ENCODE data around the gene SRP72. TPM values are rescaled to one million over a fixed set of nuclear protein-coding genes. Genes with fewer than 3 reads are reported as not detected.

The SRP72 gene
- total and polyA plus RNA-seq, 2 of the 8 experiments (the other 6 are each of a cell fraction or from before 2014, with no cell fraction given) = 37.7 to 144 TPM

GRCh38 chr4:56464581-56464980 is 2.8 kb upstream of the SRP72 start:
- Histone ChIP-seq H2BK120ac (replicated peaks; ENCODE audit: low read depth, low read length) (no peak overlapping the region), H4K8ac (ENCODE audit: extremely low read depth, insufficient read depth, low read length) (no peak overlapping the region), H3K23me2 (ENCODE audit: low read depth, low read length) (peaks cover 10% of the 10 kb centered on the region), H3K79me1 (ENCODE audit: low read depth, low read length) (peaks cover 5% of the 10 kb centered on the region), H3K14ac (ENCODE audit: insufficient read length) (no peak overlapping the region), H3K4me3 (ENCODE audit: extremely low read depth in 1 of 4, insufficient read depth in 2 of 4, low read depth in 3 of 4, low read length in 4 of 4) (no peak overlapping the region), H3K23ac (ENCODE audit: insufficient read length) (no peak overlapping the region), H3K4me2 (ENCODE audit: insufficient read depth in 1 of 2, low read depth in 2 of 2, low read length in 2 of 2) (no peak overlapping the region; a peak in 1 of 4 replicates), H2BK5ac (ENCODE audit: low read depth, low read length) (no peak overlapping the region), H2AK5ac (ENCODE audit: low read depth, low read length) (no peak overlapping the region), H3K56ac (replicated peaks; ENCODE audit: insufficient read length, low read depth, low read length) (no peak overlapping the region), H3K36me3 (ENCODE audit: control insufficient read depth in 2 of 4, insufficient read depth in 4 of 4, low read length in 3 of 4) (peaks cover 9 to 33% (median 28%) of the 10 kb centered on the region in 4 experiments), H3K27ac (ENCODE audit: low read depth, low read length) (no peak overlapping the region), H3K18ac (ENCODE audit: extremely low read depth, low read length) (no peak overlapping the region), H3K27me3 (replicated peaks in 1 of 4; ENCODE audit: control insufficient read depth in 3 of 4, extremely low read depth in 1 of 4, insufficient read depth in 3 of 4, low read length in 3 of 4) (no peaks in the 10 kb centered on the region), H3K9ac (replicated peaks in 1 of 4; ENCODE audit: extremely low read depth in 1 of 4, low read depth in 3 of 4, low read length in 3 of 4) (no peak overlapping the region), H4K5ac (ENCODE audit: insufficient read length, low read depth, low read length) (no peak overlapping the region), H3K4me1 (replicated peaks in 1 of 4; ENCODE audit: control insufficient read depth in 3 of 4, insufficient read depth in 4 of 4, low read length in 3 of 4) (peaks cover 0 to 5% (median 2%) of the 10 kb centered on the region in 4 experiments; a peak in 1 of 7 replicates), H4K91ac (replicated peaks; ENCODE audit: insufficient read length, low read length) (no peak overlapping the region), H2BK20ac (ENCODE audit: low read length) (no peak overlapping the region), H3K79me2 (ENCODE audit: control insufficient read depth in 1 of 2, insufficient read depth in 2 of 2, low read length in 2 of 2) (peaks cover 4 to 45% of the 10 kb centered on the region in 2 experiments; a peak in 3 of 4 replicates), H2BK15ac (ENCODE audit: low read length) (no peak overlapping the region), H2BK12ac (ENCODE audit: low read depth, low read length) (no peak overlapping the region), H3K4ac (replicated peaks; ENCODE audit: insufficient read length, low read depth, low read length) (no peak overlapping the region), H3K9me3 (ENCODE audit: insufficient read depth in 2 of 2, low read depth in 1 of 2, low read length in 1 of 2) (no peaks in the 10 kb centered on the region), H2AFZ (ENCODE audit: low read length) (no peak overlapping the region), H4K20me1 (replicated peaks in 1 of 2; ENCODE audit: control insufficient read depth in 1 of 2, insufficient read depth in 2 of 2, low read length in 2 of 2) (peaks cover 5 to 17% of the 10 kb centered on the region in 2 experiments)
- CTCF ChIA-PET (ENCODE audit: partially characterized antibody) = no interaction called here
- POLR2A ChIA-PET (ENCODE audit: partially characterized antibody) = interaction anchor here (1.3 to 12.0 kb wide), 4 partner anchors 13 to 55 kb away, joined by 4 to 121 read pairs (median 8); partner anchors contain the start of genes PAICS and PPAT
- 83% methylated on average over 3 of the region's 3 CpGs; no CpG with 5 or more reads in 1 of the 2 experiments for WGBS, 2 experiments (ENCODE audit: extremely low coverage in 1 of 2, insufficient coverage in 1 of 2, insufficient read length in 1 of 2, insufficient replicate concordance in 2 of 2, low coverage in 1 of 2, low lambda C conversion rate in 2 of 2, missing lambda C conversion rate in 1 of 2)
- FAIRE-seq = no peak
- DNase-seq (ENCODE audit: low read depth in 1 of 2, low spot score in 2 of 2) = no peak
- no peak for TF ChIP-seq RXRA (IDR thresholded peaks at IDR 0.05; ENCODE audit: insufficient read depth, low read depth, low read length)
- peak in 1 of 2 experiments; percentile 6; a peak in 1 of 3 replicates for TF ChIP-seq POLR2A (IDR thresholded peaks at IDR 0.05; ENCODE audit: control extremely low read depth in 1 of 2, low read depth in 2 of 2, low read length in 2 of 2)
